HG03159 (cell line): Measurements from ENCODE around the gene MRPL45.

Source experiments
- ATAC-seq: cut with Tn5 transposase; IDR thresholded peaks from one replicate; pipeline ENCODE4 v1.9.1; 2021; ENCODE audit warnings: mild to moderate bottlenecking, moderate library complexity; ENCODE audit not compliant: unreplicated experiment

The MRPL45 gene

DNA sequence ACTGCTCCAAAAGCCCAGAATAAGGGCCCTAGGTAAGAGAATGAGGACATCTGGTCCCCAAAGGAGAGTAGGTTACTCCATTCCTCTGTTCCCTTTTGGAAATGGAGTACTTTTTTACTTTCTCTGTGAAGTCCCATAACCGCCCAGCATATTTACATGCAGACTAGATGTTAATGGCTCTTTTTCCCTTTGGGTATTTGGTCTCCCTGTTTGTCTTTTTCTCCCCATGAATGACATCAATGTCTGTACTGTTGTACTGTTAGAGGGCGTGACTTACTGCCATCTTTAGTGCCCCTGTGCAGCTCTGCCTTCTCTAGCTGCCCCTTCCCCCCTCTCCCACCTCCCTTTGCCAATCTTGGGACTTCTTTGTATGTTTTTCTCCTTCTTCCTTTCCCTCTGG lies 27.8 kb downstream of the MRPL45 start:
- no peak for ATAC-seq

DNA sequence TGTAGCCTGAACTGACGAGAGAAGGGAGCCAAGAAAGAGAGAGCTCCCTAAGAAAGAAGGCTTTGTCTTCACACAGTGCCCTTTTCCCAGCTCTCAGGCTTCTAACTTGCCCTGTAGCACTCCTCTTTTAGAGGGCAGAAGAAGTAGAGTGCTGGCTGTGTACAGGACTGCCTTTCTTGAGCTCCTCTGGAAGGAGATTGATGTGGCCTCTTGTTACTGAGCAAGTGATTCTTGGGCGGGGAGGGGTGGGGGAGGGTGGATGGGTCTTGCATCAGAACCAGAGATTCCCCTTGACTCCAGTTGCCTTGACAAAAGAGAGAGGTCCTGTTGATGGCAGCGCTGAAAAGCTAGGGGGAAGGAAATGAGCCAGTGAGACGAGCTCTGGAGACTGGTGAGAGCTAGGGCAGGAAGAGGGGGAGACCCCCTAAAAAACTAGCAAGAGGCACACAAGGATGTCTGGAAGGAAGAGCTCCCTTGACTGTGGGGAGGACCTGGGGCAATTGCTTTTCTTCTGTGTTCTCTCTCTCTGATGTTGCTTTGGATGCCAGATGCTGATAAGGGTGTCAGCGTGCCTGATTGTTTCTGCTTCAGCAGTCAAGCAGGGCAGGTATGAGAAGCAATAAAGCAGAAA lies 28.4 kb downstream of the MRPL45 start:
- no peak for ATAC-seq

DNA sequence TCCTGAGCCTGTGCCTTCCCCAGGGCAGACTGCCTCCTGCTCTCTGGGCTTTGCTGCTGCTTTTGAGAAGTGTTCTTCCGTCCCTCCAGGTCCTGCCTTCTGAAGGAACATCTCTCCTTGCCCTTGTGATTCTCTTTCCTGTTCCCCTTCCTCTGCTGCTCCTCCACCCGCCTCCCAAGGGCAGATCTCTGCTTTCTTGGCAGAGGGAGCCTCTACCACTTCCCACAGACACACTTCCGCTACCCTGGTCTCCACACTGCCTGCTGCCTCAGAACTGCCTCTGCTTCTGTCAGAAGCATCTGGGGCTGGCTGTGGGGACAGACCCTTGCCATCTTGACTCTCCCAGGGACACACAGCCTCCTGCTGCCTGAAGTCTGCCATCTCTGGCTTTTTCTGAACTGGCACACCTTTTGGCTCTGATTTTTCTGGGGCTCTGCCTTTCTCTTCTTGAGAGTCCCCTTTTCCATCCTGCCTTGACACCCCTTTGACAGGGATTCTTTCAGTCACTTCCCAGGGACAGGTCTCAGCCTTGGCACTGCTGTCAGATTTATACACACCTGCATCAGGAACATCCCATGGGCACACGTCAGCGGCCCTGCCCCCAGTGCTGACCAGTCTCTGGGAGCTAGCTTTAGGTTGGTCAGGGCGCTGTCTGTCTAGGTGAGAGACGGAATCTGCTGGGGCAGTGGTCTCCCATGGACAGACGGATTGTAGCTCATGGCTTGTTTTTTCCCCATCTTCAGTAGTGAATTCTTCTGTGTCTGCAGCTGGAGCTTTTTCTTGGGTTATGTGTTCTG lies 30.2 kb downstream of the MRPL45 start:
- no peak for ATAC-seq

- no peak for ATAC-seq
Measured at GRCh38 chr17:38327936-38328335, 31.0 kb downstream of the MRPL45 start.

GRCh38 chr17:38328620-38329019 lies 31.7 kb downstream of the MRPL45 start:
- ATAC-seq = no peak

DNA sequence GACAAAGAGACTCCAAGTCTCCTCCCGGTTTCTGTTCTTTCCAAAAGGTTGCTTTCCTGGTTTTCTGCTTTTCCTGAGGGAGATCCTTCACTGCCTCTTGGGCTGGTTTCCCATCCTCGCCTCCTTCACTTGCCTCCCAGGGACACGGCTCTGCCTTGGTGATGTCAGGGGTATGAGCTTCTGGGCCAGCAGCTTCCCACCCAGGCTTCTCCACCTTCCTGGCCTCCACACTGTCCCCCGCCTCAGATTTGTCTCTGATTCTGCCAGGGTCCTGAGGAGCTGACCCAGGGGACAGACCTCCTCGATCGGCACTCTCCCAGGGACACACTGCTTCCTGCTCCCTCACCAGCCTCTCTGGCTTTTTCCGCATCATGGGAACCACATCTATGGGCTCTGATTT lies 32.3 kb downstream of the MRPL45 start:
- ATAC-seq = no peak

- no peak for ATAC-seq
Measured at GRCh38 chr17:38329808-38330730, 33.1 kb downstream of the MRPL45 start.

GRCh38 chr17:38330941-38331411 lies 34.0 kb downstream of the MRPL45 start:
- ATAC-seq = no peak

DNA sequence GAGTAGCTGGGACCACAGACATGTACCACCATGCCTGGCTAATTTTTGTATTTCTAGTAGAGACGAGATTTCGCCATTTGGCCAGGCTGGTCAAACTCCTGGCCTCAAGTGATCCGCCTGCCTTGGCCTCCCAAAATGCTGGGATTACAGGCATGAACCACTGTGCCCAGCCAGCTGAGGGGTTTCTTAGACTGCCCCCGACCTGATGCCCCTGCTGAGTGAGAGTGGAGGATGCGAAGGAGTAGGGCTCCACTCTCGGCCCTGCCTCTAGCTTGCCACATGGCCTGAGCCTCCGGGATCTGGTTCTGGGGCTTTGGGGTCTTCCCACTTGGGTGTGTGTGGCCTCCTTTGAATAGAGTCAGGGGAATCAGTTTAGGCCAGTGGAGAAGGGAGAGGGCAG lies 35.8 kb downstream of the MRPL45 start:
- ATAC-seq = no peak

- no peak for ATAC-seq
Measured at GRCh38 chr17:38333635-38334295, 36.8 kb downstream of the MRPL45 start.

DNA sequence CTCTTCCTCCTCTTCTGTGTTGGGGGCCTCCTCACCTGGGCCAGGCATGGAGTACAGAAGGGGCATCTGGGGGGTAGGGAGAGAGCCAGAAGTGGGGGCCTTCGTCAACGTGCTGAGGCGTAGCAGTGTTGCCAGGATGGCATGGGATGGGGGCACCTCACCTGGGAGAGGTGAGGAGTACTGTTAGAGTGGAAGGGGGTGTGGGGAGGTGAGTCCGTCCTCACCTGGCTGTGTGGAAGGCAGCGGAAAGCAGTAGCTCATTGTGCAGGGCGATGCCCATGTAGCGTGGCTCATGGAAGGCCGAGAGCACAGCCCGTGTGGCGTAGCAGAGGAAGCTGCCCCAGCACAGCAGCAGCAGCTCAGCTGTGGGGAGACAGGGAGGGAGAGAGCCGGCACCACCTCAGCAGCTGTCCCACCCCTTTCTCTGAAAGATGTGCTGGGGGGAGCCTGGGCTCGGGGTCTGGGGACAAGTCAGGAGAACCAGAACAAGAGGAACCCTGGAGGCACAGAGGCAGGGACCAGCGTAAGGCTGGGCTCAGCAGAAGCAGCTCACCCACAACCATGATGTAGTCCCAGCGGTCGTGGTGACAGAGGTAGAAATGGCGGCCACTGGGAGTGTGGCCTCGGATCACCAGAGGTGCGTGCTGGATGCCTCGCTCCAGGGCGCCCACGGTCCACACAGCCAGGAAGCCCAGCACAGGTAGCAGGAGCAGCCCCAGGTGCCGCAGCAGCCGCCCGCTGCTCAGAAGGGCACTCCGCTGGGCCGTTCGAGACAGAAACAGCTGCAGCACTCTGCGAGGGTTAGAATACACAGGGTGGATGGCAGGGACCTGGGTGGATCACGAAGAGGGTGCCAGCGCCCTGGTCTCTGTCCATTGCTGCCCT lies 37.8 kb downstream of the MRPL45 start:
- no peak for ATAC-seq

- no peak for ATAC-seq
Measured at GRCh38 chr17:38336838-38337237, 39.9 kb downstream of the MRPL45 start.

DNA sequence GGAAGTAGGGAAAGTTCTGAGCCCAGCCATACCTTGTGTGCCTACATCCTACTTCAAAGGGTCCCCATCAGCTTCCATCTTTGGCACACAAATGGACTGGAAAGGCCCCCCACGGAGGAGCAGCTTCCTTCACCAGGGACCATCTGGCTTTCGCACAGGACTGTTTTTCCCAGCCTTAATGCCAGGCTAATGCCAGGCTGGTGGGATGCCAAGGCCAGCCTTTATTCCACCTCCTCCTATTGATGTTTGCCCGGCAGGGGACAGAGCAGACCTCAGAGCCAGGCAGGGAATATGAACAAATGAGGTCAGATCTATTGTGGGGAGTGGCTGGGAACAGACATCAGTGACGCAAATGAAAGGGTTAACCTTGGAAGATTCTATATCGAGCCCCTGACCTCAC lies 41.1 kb downstream of the MRPL45 start:
- ATAC-seq = no peak

- ATAC-seq = no peak
Measured at GRCh38 chr17:38338535-38338934, 41.6 kb downstream of the MRPL45 start.

DNA sequence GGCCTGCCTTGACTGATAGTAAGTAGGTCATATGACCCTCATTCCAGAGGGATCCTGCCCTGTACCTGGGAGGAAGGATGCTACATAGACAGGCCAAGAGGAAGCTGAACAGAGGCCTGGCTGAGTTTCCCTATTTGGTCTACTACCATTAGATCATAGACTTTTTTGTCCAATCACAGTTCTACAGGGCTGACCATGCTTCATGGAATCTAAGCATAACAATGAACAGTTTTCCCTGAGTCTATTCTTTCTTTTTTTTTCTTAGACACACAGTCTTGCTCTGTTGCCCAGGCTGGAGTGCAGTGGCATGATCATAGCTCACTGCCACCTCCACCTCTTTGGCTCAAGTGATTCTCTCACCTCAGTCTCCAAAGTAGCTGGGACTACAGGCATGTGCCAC lies 42.9 kb downstream of the MRPL45 start:
- no peak for ATAC-seq

DNA sequence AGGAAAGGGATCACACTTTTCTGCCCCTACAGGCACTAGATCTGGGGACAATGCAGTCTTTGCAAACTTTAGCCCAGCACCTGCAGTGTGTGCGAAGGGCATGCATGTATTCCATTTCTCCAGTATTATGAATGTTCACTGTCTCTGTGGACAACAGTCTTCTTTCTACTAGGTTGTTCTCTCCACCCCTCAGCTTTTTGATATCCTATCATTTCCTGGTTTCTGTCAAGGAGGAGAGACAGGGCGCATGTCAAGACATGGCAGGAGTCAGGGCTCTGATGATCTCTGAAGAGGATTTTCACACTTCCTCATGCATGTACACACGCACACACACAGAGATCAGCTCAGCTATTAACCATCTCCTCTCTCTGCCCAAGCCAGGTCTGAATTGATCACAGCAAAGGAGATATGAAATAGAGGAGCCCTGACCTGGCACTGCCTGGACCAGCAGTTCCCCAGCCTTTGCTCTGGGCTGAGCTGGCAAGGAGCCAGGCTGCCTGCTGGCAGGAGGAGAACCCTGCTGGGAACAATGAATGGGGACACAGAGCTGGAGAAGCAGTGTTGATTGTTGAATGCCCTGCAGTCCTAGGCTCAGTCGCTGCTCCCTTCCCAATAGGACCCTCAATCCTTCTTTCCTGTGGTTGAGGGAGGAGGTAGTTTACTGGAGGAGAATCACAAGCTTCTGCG lies 44.2 kb downstream of the MRPL45 start:
- no peak for ATAC-seq

DNA sequence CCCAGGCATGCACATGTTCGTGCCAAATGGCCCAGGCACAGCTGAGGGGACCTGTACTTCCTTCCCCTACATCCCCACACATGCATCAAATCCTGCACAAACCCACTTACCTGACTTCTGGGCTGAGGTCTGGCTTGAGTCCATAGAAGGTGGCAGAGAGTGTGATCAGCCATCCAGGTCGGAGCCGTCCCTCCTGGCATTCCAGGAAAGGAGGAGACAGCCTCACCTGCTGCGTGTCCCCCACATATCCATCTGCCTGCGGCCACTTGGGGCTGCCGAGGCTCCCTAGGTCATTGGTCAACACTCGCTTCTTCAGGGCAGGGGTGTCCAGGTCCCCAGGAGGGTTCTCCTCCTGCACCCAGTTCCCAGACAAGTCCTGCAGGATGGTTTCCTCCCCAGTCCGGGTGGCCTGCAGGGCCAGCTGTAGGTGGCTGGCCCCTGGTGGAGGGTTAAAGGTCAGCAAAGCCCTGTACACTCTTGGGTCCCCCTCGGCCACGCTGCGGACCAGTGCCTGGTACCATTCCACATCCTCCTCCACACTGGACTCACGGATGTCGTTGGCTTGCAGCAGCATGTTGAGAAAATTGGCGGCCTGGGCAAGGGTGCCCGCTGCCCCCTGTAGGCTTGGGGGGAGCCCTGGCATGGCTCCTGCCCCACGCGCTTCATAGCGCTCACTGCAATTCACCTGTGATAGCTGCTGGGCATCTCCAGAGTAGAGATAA lies 46.1 kb downstream of the MRPL45 start:
- ATAC-seq = no peak

- no peak for ATAC-seq
Measured at GRCh38 chr17:38343608-38344419, 46.8 kb downstream of the MRPL45 start, which contains the start of gene GPR179. GPR179 (minus strand) TSS chr17:38343956; CDS start chr17:38343789, 167 bp downstream.
